Measurements from ENCODE around the gene CALML5. TPM values are rescaled to one million over a fixed set of nuclear protein-coding genes. Genes with fewer than 3 reads are reported as not detected.

CALML5 gene
- total RNA-seq, 1 experiment from 2014 or later: not detected

DNA sequence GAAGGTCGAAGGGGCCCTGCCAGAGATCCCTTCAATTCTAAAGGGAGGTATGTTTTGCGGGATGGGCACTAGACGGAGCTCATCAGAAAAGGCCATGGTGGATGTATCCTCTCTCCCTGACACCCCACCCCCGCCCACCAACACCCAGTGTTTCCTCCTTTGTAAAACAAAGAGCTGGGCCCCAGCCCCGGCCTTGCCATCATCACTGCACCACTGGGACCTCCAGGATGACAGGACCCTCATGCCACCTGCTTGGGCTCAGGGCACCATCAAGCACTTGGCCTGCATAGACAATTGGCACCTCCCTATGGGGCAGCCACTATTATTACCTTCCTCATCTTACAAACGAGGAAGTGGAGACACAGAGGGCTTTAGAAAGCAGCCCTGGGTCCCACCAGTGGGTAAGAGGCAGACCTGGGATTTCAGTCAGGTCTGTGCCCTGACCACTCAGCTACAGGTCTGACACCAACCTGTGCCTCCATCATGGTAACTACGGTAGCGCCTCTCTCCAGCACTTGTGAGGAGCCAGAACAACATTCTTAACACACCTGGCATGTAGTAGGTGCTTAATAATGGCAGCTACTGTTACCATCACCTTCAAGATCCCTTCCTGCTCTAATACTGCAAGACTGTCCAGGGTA lies 27.4 kb upstream of the CALML5 start:
- POLR2A ChIA-PET: interaction anchor here (1.1 to 3.2 kb wide), 3 partner anchors 8 to 38 kb away, joined by 3 to 10 read pairs (median 7); no protein-coding TSS in a partner anchor
- H3K36me3 Mint-ChIP-seq (ENCODE audit: insufficient read depth, unreplicated experiment): no peaks in the 10 kb centered on the region
- peaks cover 8% of the 10 kb centered on the region for H3K4me1 Mint-ChIP-seq (ENCODE audit: insufficient read depth, unreplicated experiment)
- no peaks in the 10 kb centered on the region for H3K27me3 Mint-ChIP-seq (ENCODE audit: insufficient read depth, unreplicated experiment)
- no peak overlapping the region for H3K27ac Mint-ChIP-seq (ENCODE audit: low read depth, unreplicated experiment)
- no peaks in the 10 kb centered on the region for H3K9me3 Mint-ChIP-seq (ENCODE audit: unreplicated experiment)
- TF ChIP-seq, protein P1, sequence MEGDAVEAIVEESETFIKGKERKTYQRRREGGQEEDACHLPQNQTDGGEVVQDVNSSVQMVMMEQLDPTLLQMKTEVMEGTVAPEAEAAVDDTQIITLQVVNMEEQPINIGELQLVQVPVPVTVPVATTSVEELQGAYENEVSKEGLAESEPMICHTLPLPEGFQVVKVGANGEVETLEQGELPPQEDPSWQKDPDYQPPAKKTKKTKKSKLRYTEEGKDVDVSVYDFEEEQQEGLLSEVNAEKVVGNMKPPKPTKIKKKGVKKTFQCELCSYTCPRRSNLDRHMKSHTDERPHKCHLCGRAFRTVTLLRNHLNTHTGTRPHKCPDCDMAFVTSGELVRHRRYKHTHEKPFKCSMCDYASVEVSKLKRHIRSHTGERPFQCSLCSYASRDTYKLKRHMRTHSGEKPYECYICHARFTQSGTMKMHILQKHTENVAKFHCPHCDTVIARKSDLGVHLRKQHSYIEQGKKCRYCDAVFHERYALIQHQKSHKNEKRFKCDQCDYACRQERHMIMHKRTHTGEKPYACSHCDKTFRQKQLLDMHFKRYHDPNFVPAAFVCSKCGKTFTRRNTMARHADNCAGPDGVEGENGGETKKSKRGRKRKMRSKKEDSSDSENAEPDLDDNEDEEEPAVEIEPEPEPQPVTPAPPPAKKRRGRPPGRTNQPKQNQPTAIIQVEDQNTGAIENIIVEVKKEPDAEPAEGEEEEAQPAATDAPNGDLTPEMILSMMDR (IDR thresholded peaks at IDR 0.05; ENCODE audit: unreplicated experiment): no peak
- DNase-seq (ENCODE audit: unreplicated experiment): no peak
- CTCF ChIA-PET: interaction anchor here (0.7 kb wide), 2 partner anchors 22 to 37 kb away, joined by 3 to 6 read pairs; no protein-coding TSS in a partner anchor
- H3K4me3 Mint-ChIP-seq (ENCODE audit: unreplicated experiment): no peak overlapping the region
- intact Hi-C loops (cut with micrococcal nuclease): no loop called here
- no TSS peak for BruUV-seq (replicated peaks)

DNA sequence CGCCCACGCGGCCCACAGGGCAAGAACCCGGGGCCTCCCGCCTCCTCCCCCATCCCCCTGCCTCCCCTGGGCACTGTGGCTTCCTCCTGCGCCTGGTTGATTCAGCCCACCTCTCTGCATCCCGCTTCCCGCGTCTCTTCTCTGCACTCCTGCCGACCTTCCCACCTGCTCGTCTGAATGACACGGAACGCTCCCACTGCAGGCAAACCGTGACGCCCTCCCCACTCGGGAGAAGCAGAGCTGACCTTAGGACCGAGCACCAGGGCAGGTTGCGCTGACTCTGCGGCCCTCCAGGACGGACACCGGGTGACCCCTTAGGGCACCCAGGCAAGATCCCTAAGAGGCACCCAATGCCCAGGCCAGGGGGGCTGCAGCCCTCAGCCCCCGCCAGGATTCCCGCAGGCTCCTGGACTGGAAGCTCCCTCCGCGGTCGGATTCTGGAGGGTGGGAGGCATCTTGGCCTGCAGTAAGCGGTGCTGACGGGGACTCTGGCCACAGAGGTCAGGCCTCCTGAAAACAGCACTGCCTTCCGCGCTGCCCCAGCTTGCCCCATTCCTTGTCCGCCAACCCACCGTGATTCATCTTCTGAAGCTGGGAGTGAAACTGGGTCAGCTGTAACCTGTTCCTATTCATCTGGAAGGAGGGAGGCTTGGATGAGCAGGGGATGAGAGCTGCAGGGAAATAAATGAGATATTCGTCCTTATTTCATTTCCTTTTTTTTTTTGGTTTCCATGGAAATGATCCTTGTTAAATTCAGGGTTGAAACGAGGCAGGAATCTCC lies 26.4 kb upstream of the CALML5 start:
- Mint-ChIP-seq H3K27me3 (ENCODE audit: insufficient read depth, unreplicated experiment) (no peaks in the 10 kb centered on the region), H3K27ac (ENCODE audit: low read depth, unreplicated experiment) (no peak overlapping the region), H3K4me3 (ENCODE audit: unreplicated experiment) (peak overlapping the region; percentile 19), H3K36me3 (ENCODE audit: insufficient read depth, unreplicated experiment) (no peaks in the 10 kb centered on the region), H3K9me3 (ENCODE audit: unreplicated experiment) (no peaks in the 10 kb centered on the region), H3K4me1 (ENCODE audit: insufficient read depth, unreplicated experiment) (peaks cover 8% of the 10 kb centered on the region)
- POLR2A ChIA-PET: interaction anchor here (0.6 to 3.0 kb wide), 16 partner anchors 7 to 106 kb away, joined by 3 to 22 read pairs (median 4); no protein-coding TSS in a partner anchor
- TF ChIP-seq, protein P1 (IDR thresholded peaks at IDR 0.05; ENCODE audit: unreplicated experiment): no peak
- DNase-seq (ENCODE audit: unreplicated experiment): peak; percentile 76
- BruUV-seq (replicated peaks): no TSS peak
- intact Hi-C loops (cut with micrococcal nuclease): no loop called here
- CTCF ChIA-PET: interaction anchor here (0.6 to 1.4 kb wide), 4 partner anchors 23 to 98 kb away, joined by 3 to 4 read pairs (median 3); no protein-coding TSS in a partner anchor

DNA sequence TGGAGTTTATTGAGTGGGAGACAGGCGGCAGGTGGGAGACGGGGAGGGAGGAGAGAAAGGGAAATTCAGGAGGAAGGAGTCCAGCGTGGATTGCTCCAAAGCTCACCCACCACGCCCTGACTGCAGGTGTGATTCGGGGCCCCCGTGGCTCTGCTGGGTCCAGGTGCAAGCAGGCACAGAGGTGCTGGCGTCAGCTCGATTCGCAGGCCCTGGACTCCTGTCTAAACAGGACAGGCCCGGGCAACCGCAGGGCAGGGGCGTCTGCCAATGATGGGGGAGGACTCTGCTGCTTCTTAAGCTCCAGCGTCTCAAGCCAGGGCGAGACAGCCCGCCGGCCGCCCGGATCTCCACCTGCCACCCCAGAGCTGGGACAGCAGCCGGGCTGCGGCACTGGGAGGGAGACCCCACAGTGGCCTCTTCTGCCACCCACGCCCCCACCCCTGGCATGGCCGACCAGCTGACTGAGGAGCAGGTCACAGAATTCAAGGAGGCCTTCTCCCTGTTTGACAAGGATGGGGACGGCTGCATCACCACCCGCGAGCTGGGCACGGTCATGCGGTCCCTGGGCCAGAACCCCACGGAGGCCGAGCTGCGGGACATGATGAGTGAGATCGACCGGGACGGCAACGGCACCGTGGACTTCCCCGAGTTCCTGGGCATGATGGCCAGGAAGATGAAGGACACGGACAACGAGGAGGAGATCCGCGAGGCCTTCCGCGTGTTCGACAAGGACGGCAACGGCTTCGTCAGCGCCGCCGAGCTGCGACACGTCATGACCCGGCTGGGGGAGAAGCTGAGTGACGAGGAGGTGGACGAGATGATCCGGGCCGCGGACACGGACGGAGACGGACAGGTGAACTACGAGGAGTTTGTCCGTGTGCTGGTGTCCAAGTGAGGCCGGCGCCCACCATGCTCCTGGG lies 25.5 kb upstream of the CALML5 start, which contains the start of gene CALML3:
Gene CALML3, plus strand, starts transcription at position 321 of the 920 bp plus-strand sequence. Its CDS starts 125 bp downstream, at position 446.
- ChIA-PET POLR2A (interaction anchor here (0.8 to 3.0 kb wide), 14 partner anchors 8 to 107 kb away, joined by 3 to 22 read pairs (median 4); no protein-coding TSS in a partner anchor), CTCF (interaction anchor here (0.6 to 1.4 kb wide), 5 partner anchors 17 to 231 kb away, joined by 3 to 4 read pairs (median 3); no protein-coding TSS in a partner anchor)
- Mint-ChIP-seq H3K36me3 (ENCODE audit: insufficient read depth, unreplicated experiment) (no peaks in the 10 kb centered on the region), H3K27ac (ENCODE audit: low read depth, unreplicated experiment) (peak within 1 kb of the TSS; percentile 46), H3K27me3 (ENCODE audit: insufficient read depth, unreplicated experiment) (no peaks in the 10 kb centered on the region), H3K4me3 (ENCODE audit: unreplicated experiment) (no peak within 1 kb of the TSS), H3K4me1 (ENCODE audit: insufficient read depth, unreplicated experiment) (peaks cover 8% of the 10 kb centered on the region), H3K9me3 (ENCODE audit: unreplicated experiment) (no peaks in the 10 kb centered on the region)
- no TSS peak for BruUV-seq (replicated peaks)
- intact Hi-C loops (cut with micrococcal nuclease): no loop called here
- peak; percentile 47 for DNase-seq (ENCODE audit: unreplicated experiment)
- TF ChIP-seq, protein P1 (IDR thresholded peaks at IDR 0.05; ENCODE audit: unreplicated experiment): no peak

Measured in MCF 10A (cell line).